K562 (cell line): Measurements from ENCODE around the gene BCL2L12. TPM values are rescaled to one million over a fixed set of nuclear protein-coding genes. Genes with fewer than 3 reads are reported as not detected.
A peak's percentile ranks its signal among the peaks of the same experiment; 100 is the strongest.

Experiments used
- ELF4 ChIP-seq: fragments of 450-650 bp; formaldehyde crosslinking; IDR thresholded peaks from 2 replicates; pipeline ENCODE4 v1.4.0; 2022; ENCODE audit warnings: missing genetic modification characterization
- ETV1 ChIP-seq: fragments of 450-650 bp; conservative IDR thresholded peaks from 2 replicates; pipeline ENCODE4 v1.6.1; 2016; ENCODE audit warnings: missing genetic modification characterization, control low read depth, low read depth, missing compliant biosample characterization
- GABPB1 ChIP-seq: sonication (generic); formaldehyde crosslinking; IDR thresholded peaks from 2 replicates; pipeline ENCODE4 v1.8.0; 2022; ENCODE audit warnings: mild to moderate bottlenecking, missing genetic modification reagents
- HDAC2 ChIP-seq: fragments of 450-650 bp; IDR thresholded peaks from 2 replicates; pipeline ENCODE4 v1.6.1; 2016; ENCODE audit warnings: mild to moderate bottlenecking
- MBD2 ChIP-seq: sonication (generic); IDR thresholded peaks from 2 replicates; pipeline ENCODE4 v1.6.1; 2016; ENCODE audit warnings: low read depth, borderline replicate concordance
- NFIC ChIP-seq: fragments of 450-650 bp; IDR thresholded peaks from 2 replicates; pipeline ENCODE4 v1.6.1; 2017; ENCODE audit warnings: mild to moderate bottlenecking, inconsistent platforms
- SAFB ChIP-seq: fragments of 200-400 bp; formaldehyde crosslinking; IDR thresholded peaks from 2 replicates; pipeline ENCODE4 v1.6.1; 2017; ENCODE audit warnings: low read depth, low read length, borderline replicate concordance
- SIN3A ChIP-seq, 2 experiments: fragments of 150-350 bp in 1 of 2; IDR thresholded peaks; 2 replicates each; pipeline ENCODE4 v1.6.1; 2011 to 2016; ENCODE audit warnings: borderline replicate concordance in 2 of 2, low read depth in 2 of 2, low read length in 2 of 2, mild to moderate bottlenecking in 2 of 2, moderate library complexity in 2 of 2; ENCODE audit not compliant: control insufficient read depth in 1 of 2
- SMAD4 ChIP-seq: fragments of 250-450 bp; sonication (Bioruptor Pico); conservative IDR thresholded peaks from 2 replicates; pipeline ENCODE4 v1.8.0; 2021; ENCODE audit warnings: inconsistent platforms, mild to moderate bottlenecking, moderate library complexity
- SP1 ChIP-seq: sonication (generic); formaldehyde crosslinking; IDR thresholded peaks from 2 replicates; pipeline ENCODE4 v1.8.1; 2022; ENCODE audit warnings: mild to moderate bottlenecking, missing genetic modification reagents
- SPI1 ChIP-seq: IDR thresholded peaks from 2 replicates; pipeline ENCODE4 v1.6.1; 2011; ENCODE audit warnings: low read depth, low read length, control low read depth, borderline replicate concordance
- TARDBP ChIP-seq: fragments of 450-650 bp; IDR thresholded peaks from 2 replicates; pipeline ENCODE4 v1.6.1; 2016
- TBL1XR1 ChIP-seq, 2 experiments: IDR thresholded peaks; 2 replicates each; pipeline ENCODE4 v1.6.1; 2012; ENCODE audit warnings: improper control_type of control experiment in 2 of 2, low read length in 2 of 2, mild to moderate bottlenecking in 1 of 2
- THRB ChIP-seq: fragments of 450-650 bp; formaldehyde crosslinking; conservative IDR thresholded peaks from 2 replicates; pipeline ENCODE4 v1.4.0; 2022; ENCODE audit warnings: mild to moderate bottlenecking, missing genetic modification characterization
- ZBTB7A ChIP-seq: IDR thresholded peaks from 2 replicates; pipeline ENCODE4 v1.6.1; 2011; ENCODE audit warnings: low read depth, mild to moderate bottlenecking, low read length, moderate library complexity, borderline replicate concordance; ENCODE audit not compliant: control insufficient read depth
- ZFP1 ChIP-seq: fragments of 450-650 bp; formaldehyde crosslinking; IDR thresholded peaks from 2 replicates; pipeline ENCODE4 v1.4.0; 2020; ENCODE audit warnings: mild to moderate bottlenecking, mixed read lengths
- ZKSCAN1 ChIP-seq: fragments of 150-350 bp; IDR thresholded peaks from 2 replicates; pipeline ENCODE4 v1.6.1; 2016; ENCODE audit warnings: low read depth, low read length
- polyA plus RNA-seq, 8 experiments: library from polyadenylated mRNA; depleted of rRNA in 4 of 8; stranded (reverse) in 5 of 8; unstranded in 3 of 8; fragments of >200 nt; fragmentation: Nextera tagmentation in 2 of 8; fragmentation: Illumina TruSeq in 1 of 8; extraction: Ambion mirVana in 2 of 8; extraction: Trizol in 1 of 8; gene quantifications; 2 replicates each; pipeline versions ENCODE4 v1.2.1 to v1.2.3, GENCODE V29; 2011 to 2014; ENCODE audit warnings: inconsistent platforms in 1 of 8, missing spikeins in 1 of 8
- total RNA-seq, 7 experiments: library from RNA; depleted of rRNA in 6 of 7; stranded (reverse); fragments of >200 nt in 6 of 7; fragmentation: Illumina TruSeq in 2 of 7; extraction: Trizol in 2 of 7; gene quantifications; 2 replicates each; pipeline versions ENCODE4 v1.2.1 to v1.2.3, GENCODE V29; 2011 to 2021; ENCODE audit warnings: low replicate concordance in 1 of 7
- TF ChIP-seq, protein P1 (sequence below): conservative IDR thresholded peaks from 2 replicates; pipeline ENCODE4 v1.6.1; 2011; ENCODE audit warnings: low read depth, mild to moderate bottlenecking, low read length; ENCODE audit not compliant: control insufficient read depth
- TF ChIP-seq, protein P2 (sequence below): fragments of 200-400 bp; formaldehyde crosslinking; IDR thresholded peaks from 2 replicates; pipeline ENCODE4 v1.6.1; 2017; ENCODE audit warnings: mild to moderate bottlenecking, low read depth, low read length, moderate library complexity
- TF ChIP-seq, protein P3 (sequence below): sonication (generic); formaldehyde crosslinking; IDR thresholded peaks from 2 replicates; pipeline ENCODE4 v1.8.1; 2022; ENCODE audit warnings: missing genetic modification reagents
- TF ChIP-seq, protein P4 (sequence below): sonication (generic); formaldehyde crosslinking; IDR thresholded peaks from 2 replicates; pipeline ENCODE4 v1.9.0; 2022; ENCODE audit warnings: mild to moderate bottlenecking, missing genetic modification reagents

Gene BCL2L12
- total and polyA plus RNA-seq, 9 of the 15 experiments (the other 6 are each of a cell fraction or from before 2014, with no cell fraction given) = 7.4 to 263 (median 81.2) TPM

DNA sequence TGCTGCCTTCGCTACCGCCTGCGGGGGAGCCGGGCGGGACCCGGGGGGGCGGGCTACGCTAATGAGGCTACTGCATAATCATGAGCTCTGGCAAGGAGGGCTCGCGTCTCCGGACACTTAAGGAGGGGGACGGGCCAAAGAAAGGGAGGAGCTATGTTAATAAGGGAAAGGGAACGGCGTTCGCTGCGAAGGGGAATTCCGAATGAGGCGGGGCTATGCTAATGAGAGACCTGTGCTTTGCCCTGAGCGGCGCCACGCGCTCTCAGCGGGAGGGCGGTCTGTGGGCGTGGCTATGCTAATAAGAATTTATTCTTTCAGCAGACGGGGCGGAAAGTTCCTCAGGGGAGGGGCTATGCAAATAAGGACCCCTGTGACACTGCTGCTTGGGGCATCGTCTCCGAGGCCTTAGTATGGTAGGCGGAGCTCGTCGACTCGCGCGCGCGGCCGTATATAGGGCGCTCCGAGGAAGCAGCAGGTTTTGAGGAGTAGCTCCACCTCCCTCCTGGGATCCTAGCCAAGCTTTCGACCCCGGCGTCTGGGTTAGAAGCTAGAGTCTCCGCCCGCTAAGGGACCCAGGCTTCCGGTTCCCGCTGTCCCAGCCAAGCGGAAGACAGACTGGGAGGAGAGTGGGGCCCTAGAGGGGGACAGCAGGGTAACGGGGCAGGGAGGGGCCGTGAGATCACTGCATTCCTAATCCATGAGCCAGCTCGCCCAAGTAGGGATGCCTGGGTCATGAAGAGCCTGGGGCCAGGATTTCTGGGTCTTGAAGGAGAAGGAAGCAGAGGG, 25.4 kb upstream of the BCL2L12 start, which contains the start of gene RRAS (continued):
- TF ChIP-seq, protein P1, sequence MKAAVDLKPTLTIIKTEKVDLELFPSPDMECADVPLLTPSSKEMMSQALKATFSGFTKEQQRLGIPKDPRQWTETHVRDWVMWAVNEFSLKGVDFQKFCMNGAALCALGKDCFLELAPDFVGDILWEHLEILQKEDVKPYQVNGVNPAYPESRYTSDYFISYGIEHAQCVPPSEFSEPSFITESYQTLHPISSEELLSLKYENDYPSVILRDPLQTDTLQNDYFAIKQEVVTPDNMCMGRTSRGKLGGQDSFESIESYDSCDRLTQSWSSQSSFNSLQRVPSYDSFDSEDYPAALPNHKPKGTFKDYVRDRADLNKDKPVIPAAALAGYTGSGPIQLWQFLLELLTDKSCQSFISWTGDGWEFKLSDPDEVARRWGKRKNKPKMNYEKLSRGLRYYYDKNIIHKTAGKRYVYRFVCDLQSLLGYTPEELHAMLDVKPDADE = peak; percentile 61; the same call in 1 of the 2 replicates
- peak; percentile 66 for TF ChIP-seq MBD2
- peak; percentile 49; the same call in 1 of the 2 replicates for TF ChIP-seq TARDBP
- peak; percentile 88 for TF ChIP-seq HDAC2
- TF ChIP-seq ELF4 (CRISPR knock-in tag) = peak; percentile 75; the same call in 1 of the 2 replicates
- TF ChIP-seq, protein P2, sequence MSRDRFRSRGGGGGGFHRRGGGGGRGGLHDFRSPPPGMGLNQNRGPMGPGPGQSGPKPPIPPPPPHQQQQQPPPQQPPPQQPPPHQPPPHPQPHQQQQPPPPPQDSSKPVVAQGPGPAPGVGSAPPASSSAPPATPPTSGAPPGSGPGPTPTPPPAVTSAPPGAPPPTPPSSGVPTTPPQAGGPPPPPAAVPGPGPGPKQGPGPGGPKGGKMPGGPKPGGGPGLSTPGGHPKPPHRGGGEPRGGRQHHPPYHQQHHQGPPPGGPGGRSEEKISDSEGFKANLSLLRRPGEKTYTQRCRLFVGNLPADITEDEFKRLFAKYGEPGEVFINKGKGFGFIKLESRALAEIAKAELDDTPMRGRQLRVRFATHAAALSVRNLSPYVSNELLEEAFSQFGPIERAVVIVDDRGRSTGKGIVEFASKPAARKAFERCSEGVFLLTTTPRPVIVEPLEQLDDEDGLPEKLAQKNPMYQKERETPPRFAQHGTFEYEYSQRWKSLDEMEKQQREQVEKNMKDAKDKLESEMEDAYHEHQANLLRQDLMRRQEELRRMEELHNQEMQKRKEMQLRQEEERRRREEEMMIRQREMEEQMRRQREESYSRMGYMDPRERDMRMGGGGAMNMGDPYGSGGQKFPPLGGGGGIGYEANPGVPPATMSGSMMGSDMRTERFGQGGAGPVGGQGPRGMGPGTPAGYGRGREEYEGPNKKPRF = no peak
- peak in 1 of 2 experiments; percentile 64; a peak in 1 of 4 replicates for TF ChIP-seq TBL1XR1 (IDR thresholded peaks at IDR 0.05; ENCODE audit: low read length in 2 of 2)
- TF ChIP-seq, protein P3, sequence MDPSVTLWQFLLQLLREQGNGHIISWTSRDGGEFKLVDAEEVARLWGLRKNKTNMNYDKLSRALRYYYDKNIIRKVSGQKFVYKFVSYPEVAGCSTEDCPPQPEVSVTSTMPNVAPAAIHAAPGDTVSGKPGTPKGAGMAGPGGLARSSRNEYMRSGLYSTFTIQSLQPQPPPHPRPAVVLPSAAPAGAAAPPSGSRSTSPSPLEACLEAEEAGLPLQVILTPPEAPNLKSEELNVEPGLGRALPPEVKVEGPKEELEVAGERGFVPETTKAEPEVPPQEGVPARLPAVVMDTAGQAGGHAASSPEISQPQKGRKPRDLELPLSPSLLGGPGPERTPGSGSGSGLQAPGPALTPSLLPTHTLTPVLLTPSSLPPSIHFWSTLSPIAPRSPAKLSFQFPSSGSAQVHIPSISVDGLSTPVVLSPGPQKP (CRISPR knock-in tag) = no peak
- TF ChIP-seq SIN3A (IDR thresholded peaks at IDR 0.05; ENCODE audit: borderline replicate concordance in 2 of 2, control insufficient read depth in 1 of 2, low read depth in 2 of 2, low read length in 2 of 2) = 0 out of 4 replicates have a peak, but pooled peaks of 1 of the 2 experiments have one; percentile 21
- peak; percentile 83 for TF ChIP-seq SMAD4 (CRISPR knock-in tag)
- TF ChIP-seq SP1 (CRISPR knock-in tag) = peak; percentile 97
- 0 out of 2 replicates have a peak, but pooled peaks have one; percentile 10 for TF ChIP-seq ZKSCAN1
- TF ChIP-seq, protein P4, sequence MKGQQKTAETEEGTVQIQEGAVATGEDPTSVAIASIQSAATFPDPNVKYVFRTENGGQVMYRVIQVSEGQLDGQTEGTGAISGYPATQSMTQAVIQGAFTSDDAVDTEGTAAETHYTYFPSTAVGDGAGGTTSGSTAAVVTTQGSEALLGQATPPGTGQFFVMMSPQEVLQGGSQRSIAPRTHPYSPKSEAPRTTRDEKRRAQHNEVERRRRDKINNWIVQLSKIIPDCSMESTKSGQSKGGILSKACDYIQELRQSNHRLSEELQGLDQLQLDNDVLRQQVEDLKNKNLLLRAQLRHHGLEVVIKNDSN = peak; percentile 40; the same call in 1 of the 2 replicates
- TF ChIP-seq SPI1 = peak; percentile 26; the same call in 1 of the 2 replicates
- peak; percentile 85; the same call in 1 of the 2 replicates for TF ChIP-seq GABPB1 (CRISPR knock-in tag)
- peak; percentile 97 for TF ChIP-seq ETV1
- TF ChIP-seq ZFP1 (CRISPR knock-in tag) = no peak
- peak; percentile 92 for TF ChIP-seq NFIC
- no peak for TF ChIP-seq SAFB
- no peak for TF ChIP-seq THRB (CRISPR knock-in tag)
- TF ChIP-seq ZBTB7A = peak; percentile 89; the same call in 1 of the 2 replicates
